ENCODE measurements around the gene MSMB.

GRCh38 chr10:46016811-46017210, 29.3 kb downstream of the MSMB start:
- no peak for TF ChIP-seq CTCF (IDR thresholded peaks at IDR 0.05)
- TF ChIP-seq POLR2A (IDR thresholded peaks at IDR 0.05), result no peak
- no peak for TF ChIP-seq POLR2AphosphoS5 (IDR thresholded peaks at IDR 0.05)

Measured in breast epithelium (tissue), 3 donors.